ENCODE results near the gene HBS1L.

GRCh38 chr6:135008941-135009290 lies 45.7 kb downstream of the HBS1L start:
- TF ChIP-seq CTCF (IDR thresholded peaks at IDR 0.05; ENCODE audit: low read depth, low read length, missing input control), result no peak
- no peak for TF ChIP-seq RAD21 (IDR thresholded peaks at IDR 0.05)

Measured in liver (tissue), 3 donors.